ENCODE data around the gene ATP2B2.

The ATP2B2 gene

GRCh38 chr3:10447110-10447509, 58.3 kb downstream of the ATP2B2 start:
- DNase-seq = no peak

GRCh38 chr3:10445561-10446175, 59.7 kb downstream of the ATP2B2 start:
- DNase-seq = no peak

GRCh38 chr3:10444511-10444910, 60.9 kb downstream of the ATP2B2 start:
- no peak for DNase-seq

- no peak for DNase-seq
These were observed 61.3 kb downstream of the ATP2B2 start for GRCh38 chr3:10444110-10444429.

GRCh38 chr3:10443272-10444109, 61.9 kb downstream of the ATP2B2 start:
- no peak for DNase-seq

- no peak for DNase-seq
These were observed 63.1 kb downstream of the ATP2B2 start for GRCh38 chr3:10442151-10442795.

- no peak for DNase-seq
These were observed 64.7 kb downstream of the ATP2B2 start for GRCh38 chr3:10440684-10441083.

- DNase-seq = no peak
These were observed 66.3 kb downstream of the ATP2B2 start for GRCh38 chr3:10438902-10439610.

- DNase-seq = no peak
These were observed 67.1 kb downstream of the ATP2B2 start for GRCh38 chr3:10437995-10438901.

GRCh38 chr3:10437272-10437994, 68.0 kb downstream of the ATP2B2 start:
- DNase-seq = no peak

- DNase-seq = no peak
These were observed 69.5 kb downstream of the ATP2B2 start for GRCh38 chr3:10435850-10436249.

- no peak for DNase-seq
These were observed 70.4 kb downstream of the ATP2B2 start for GRCh38 chr3:10434938-10435336.

- no peak for DNase-seq
These were observed 71.0 kb downstream of the ATP2B2 start for GRCh38 chr3:10434144-10434937.

GRCh38 chr3:10432931-10433330, 72.5 kb downstream of the ATP2B2 start:
- DNase-seq = no peak

- no peak for DNase-seq
These were observed 73.1 kb downstream of the ATP2B2 start for GRCh38 chr3:10432156-10432845.

GRCh38 chr3:10430805-10431204, 74.6 kb downstream of the ATP2B2 start:
- DNase-seq = no peak

GRCh38 chr3:10428406-10429091, 76.8 kb downstream of the ATP2B2 start:
- no peak for DNase-seq

GRCh38 chr3:10426346-10427220, 78.8 kb downstream of the ATP2B2 start:
- no peak for DNase-seq

Data from islet precursor cell (in vitro differentiated cells).